ENCODE data around the gene PRKCZ. TPM values are rescaled to one million over a fixed set of nuclear protein-coding genes. Genes with fewer than 3 reads are reported as not detected.

The PRKCZ gene
- polyA plus RNA-seq, 3 donors = 0.74 to 1.9 (median 1.4) TPM

DNA sequence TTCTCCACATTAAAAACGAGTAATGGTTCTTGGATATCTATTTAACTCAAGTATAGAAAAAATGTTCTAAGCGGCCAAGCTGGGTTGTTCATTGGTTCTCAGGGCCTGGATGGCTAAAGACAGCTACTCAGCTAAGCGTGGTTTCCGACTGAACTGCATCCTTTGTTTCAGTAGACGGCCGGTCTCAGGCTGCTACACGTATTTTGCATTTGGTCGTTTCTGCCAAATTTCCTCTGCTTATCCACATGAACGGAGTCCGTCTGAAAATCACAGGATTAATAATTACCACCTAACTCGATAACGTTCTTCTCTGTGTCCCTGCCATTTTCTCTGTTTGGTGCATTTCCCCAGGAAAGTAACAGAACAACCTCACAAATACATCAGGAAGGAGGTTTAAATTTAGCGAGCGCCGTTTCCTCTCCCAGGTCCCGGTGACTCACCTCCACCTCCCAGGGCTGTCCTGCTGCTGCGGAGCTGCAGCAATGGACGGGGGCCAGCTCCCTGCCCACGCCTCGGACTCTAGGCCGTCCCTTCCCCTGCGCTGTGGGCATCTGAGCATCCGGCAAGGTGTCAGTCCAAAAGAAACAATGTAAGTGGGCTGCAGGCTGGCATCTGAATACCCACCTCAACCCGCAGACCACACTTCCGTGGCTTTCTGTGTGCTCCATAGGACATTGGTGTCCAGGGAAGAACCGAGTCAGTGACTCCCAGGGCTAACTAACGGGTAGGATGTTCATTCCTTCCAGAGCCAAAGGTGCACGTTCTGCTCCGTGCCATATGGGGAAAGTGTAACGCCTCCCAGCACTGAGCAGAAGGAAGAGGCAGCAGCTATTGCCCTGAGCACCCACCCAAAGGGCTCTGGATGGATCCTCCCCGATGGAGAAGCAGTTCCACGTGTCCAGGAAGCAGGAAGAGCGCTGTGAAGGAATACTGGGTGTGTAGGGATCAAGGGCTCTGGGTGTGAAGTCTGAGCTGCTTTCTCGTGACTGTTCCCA lies 35.2 kb upstream of the PRKCZ start:
- Histone ChIP-seq H3K4me3 (replicated peaks in 1 of 3; ENCODE audit: low read depth in 2 of 3, low read length in 3 of 3) (no peak overlapping the region), H3K27me3 (ENCODE audit: control insufficient read depth in 2 of 2, insufficient read depth in 2 of 2, low read length in 2 of 2) (peaks cover 6 to 52% of the 10 kb centered on the region in 2 donors), H3K27ac (ENCODE audit: low read depth in 1 of 2, low read length in 2 of 2) (no peak overlapping the region), H2AFZ (ENCODE audit: insufficient read depth, low read depth, low read length, poor library complexity, severe bottlenecking) (no peak overlapping the region), H3K9ac (ENCODE audit: insufficient read depth, low read length, poor library complexity, severe bottlenecking) (no peak overlapping the region), H3K9me3 (replicated peaks in 1 of 2; ENCODE audit: control insufficient read depth in 1 of 2, insufficient read depth in 1 of 2, low read length in 2 of 2) (peaks cover 0 to 7% of the 10 kb centered on the region in 2 donors), H3K36me3 (replicated peaks in 1 of 2; ENCODE audit: control insufficient read depth in 1 of 2, insufficient read depth in 2 of 2, low read length in 2 of 2) (no peaks in the 10 kb centered on the region), H3K4me2 (replicated peaks; ENCODE audit: extremely low read depth, low read length, poor library complexity, severe bottlenecking) (no peak overlapping the region), H4K20me1 (ENCODE audit: insufficient read depth, low read length) (no peaks in the 10 kb centered on the region), H3K79me2 (ENCODE audit: insufficient read depth, low read length) (no peaks in the 10 kb centered on the region), H3K4me1 (ENCODE audit: control insufficient read depth in 1 of 2, insufficient read depth in 2 of 2, low read length in 2 of 2) (no peaks in the 10 kb centered on the region)
- 50% methylated on average over 32 of the region's 34 CpGs for WGBS (ENCODE audit: insufficient coverage)
- Mint-ChIP-seq H3K27ac (no peak overlapping the region), H3K27me3 (ENCODE audit: low read depth in 3 of 3) (peaks cover 50 to 70% (median 54%) of the 10 kb centered on the region in 3 donors), H3K4me3 (peak overlapping the region in 1 of 2 donors; percentile 53), H3K36me3 (peaks cover 0 to 3% of the 10 kb centered on the region in 2 donors), H3K4me1 (no peaks in the 10 kb centered on the region), H3K9me3 (peaks cover 0 to 5% (median 3%) of the 10 kb centered on the region in 7 donors)
- DNase-seq = no peak
- TF ChIP-seq, protein P1, sequence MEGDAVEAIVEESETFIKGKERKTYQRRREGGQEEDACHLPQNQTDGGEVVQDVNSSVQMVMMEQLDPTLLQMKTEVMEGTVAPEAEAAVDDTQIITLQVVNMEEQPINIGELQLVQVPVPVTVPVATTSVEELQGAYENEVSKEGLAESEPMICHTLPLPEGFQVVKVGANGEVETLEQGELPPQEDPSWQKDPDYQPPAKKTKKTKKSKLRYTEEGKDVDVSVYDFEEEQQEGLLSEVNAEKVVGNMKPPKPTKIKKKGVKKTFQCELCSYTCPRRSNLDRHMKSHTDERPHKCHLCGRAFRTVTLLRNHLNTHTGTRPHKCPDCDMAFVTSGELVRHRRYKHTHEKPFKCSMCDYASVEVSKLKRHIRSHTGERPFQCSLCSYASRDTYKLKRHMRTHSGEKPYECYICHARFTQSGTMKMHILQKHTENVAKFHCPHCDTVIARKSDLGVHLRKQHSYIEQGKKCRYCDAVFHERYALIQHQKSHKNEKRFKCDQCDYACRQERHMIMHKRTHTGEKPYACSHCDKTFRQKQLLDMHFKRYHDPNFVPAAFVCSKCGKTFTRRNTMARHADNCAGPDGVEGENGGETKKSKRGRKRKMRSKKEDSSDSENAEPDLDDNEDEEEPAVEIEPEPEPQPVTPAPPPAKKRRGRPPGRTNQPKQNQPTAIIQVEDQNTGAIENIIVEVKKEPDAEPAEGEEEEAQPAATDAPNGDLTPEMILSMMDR (IDR thresholded peaks at IDR 0.05) = no peak
- intact Hi-C loops (cut with micrococcal nuclease) = no loop called here

GRCh38 chr1:2016123-2016522 lies 34.1 kb upstream of the PRKCZ start:
- H3K4me3 Mint-ChIP-seq = no peak overlapping the region
- Histone ChIP-seq H3K79me2 (ENCODE audit: insufficient read depth, low read length) (no peaks in the 10 kb centered on the region), H3K27me3 (ENCODE audit: control insufficient read depth in 2 of 2, insufficient read depth in 2 of 2, low read length in 2 of 2) (peaks cover 9 to 59% of the 10 kb centered on the region in 2 donors), H3K27ac (ENCODE audit: low read depth in 1 of 2, low read length in 2 of 2) (no peak overlapping the region), H3K4me2 (replicated peaks; ENCODE audit: extremely low read depth, low read length, poor library complexity, severe bottlenecking) (no peak overlapping the region), H3K36me3 (replicated peaks in 1 of 2; ENCODE audit: control insufficient read depth in 1 of 2, insufficient read depth in 2 of 2, low read length in 2 of 2) (no peaks in the 10 kb centered on the region), H4K20me1 (ENCODE audit: insufficient read depth, low read length) (no peaks in the 10 kb centered on the region), H3K4me3 (replicated peaks in 1 of 3; ENCODE audit: low read depth in 2 of 3, low read length in 3 of 3) (no peak overlapping the region), H3K4me1 (ENCODE audit: control insufficient read depth in 1 of 2, insufficient read depth in 2 of 2, low read length in 2 of 2) (no peaks in the 10 kb centered on the region), H3K9ac (ENCODE audit: insufficient read depth, low read length, poor library complexity, severe bottlenecking) (no peak overlapping the region), H3K9me3 (replicated peaks in 1 of 2; ENCODE audit: control insufficient read depth in 1 of 2, insufficient read depth in 1 of 2, low read length in 2 of 2) (peaks cover 0 to 7% of the 10 kb centered on the region in 2 donors), H2AFZ (ENCODE audit: insufficient read depth, low read depth, low read length, poor library complexity, severe bottlenecking) (no peak overlapping the region)
- DNase-seq = no peak
- TF ChIP-seq, protein P1 (IDR thresholded peaks at IDR 0.05) = no peak
- no peak overlapping the region for H3K27ac Mint-ChIP-seq
- WGBS (ENCODE audit: insufficient coverage) = 88% methylated on average over 5 of the region's 9 CpGs
- peaks cover 0 to 3% of the 10 kb centered on the region in 2 donors for H3K36me3 Mint-ChIP-seq
- H3K9me3 Mint-ChIP-seq = peaks cover 0 to 5% (median 3%) of the 10 kb centered on the region in 7 donors
- H3K4me1 Mint-ChIP-seq = no peaks in the 10 kb centered on the region
- intact Hi-C loops (cut with micrococcal nuclease) = no loop called here
- H3K27me3 Mint-ChIP-seq (ENCODE audit: low read depth in 3 of 3) = peaks cover 61 to 74% (median 62%) of the 10 kb centered on the region in 3 donors
